Stomach (tissue), 9 donors: Measurements from ENCODE around the gene MUS81. TPM values are rescaled to one million over a fixed set of nuclear protein-coding genes. Genes with fewer than 3 reads are reported as not detected.
A peak's percentile ranks its signal among the peaks of the same experiment; 100 is the strongest.

Experiments
- DNase-seq, 2 donors: peaks; one replicate each; pipeline versions ENCODE4 v3.0.0 to v3.0.0-alpha.2; 2013 to 2019
- H3K27ac ChIP-seq, 5 donors: fragments of 200-600 bp in 4 of 5; sonication (generic) in 4 of 5; one replicate each; pipeline ENCODE4 v1.5.1; 2013 to 2019; ENCODE audit warnings: mild to moderate bottlenecking in 1 of 5, moderate library complexity in 1 of 5
- H3K27me3 ChIP-seq, 3 donors: fragments of 200-600 bp; sonication (generic); one replicate each; pipeline ENCODE4 v1.5.1; 2017 to 2019; ENCODE audit warnings: mixed run types in 1 of 3
- H3K36me3 ChIP-seq, 4 donors: fragments of 200-600 bp; sonication (generic); 1 replicate in 3 of 4; 2 replicates in 1 of 4; pipeline ENCODE4 v1.5.1; 2016 to 2019
- H3K4me1 ChIP-seq, 4 donors: fragments of 200-600 bp; sonication (generic); one replicate each; pipeline ENCODE4 v1.5.1; 2016 to 2019
- H3K4me3 ChIP-seq, 4 donors: fragments of 200-600 bp; sonication (generic) in 3 of 4; one replicate each; pipeline ENCODE4 v1.5.1; 2016 to 2019; ENCODE audit warnings: mild to moderate bottlenecking in 1 of 4
- H3K9me3 ChIP-seq, 4 donors: fragments of 200-600 bp; sonication (generic); one replicate each; pipeline ENCODE4 v1.5.1; 2016 to 2019
- EP300 ChIP-seq: sonication (generic); formaldehyde crosslinking; IDR thresholded peaks from one replicate; pipeline ENCODE4 v1.6.1; 2017; ENCODE audit warnings: antibody characterized with exemption
- POLR2A ChIP-seq, 4 donors: fragments of 450-650 bp; IDR thresholded peaks; one replicate each; pipeline ENCODE4 v1.6.1; 2016; ENCODE audit warnings: antibody characterized with exemption in 4 of 4, control low read depth in 2 of 4, mild to moderate bottlenecking in 1 of 4, moderate library complexity in 1 of 4
- POLR2AphosphoS5 ChIP-seq, 3 donors: sonication (generic); formaldehyde crosslinking; IDR thresholded peaks; one replicate each; pipeline ENCODE4 v1.6.1; 2016; ENCODE audit warnings: antibody characterized with exemption in 3 of 3
- whole genome bisulfite sequencing, 5 donors: extraction: QIAGEN DNeasy Blood & Tissue Kit in 3 of 5; methylation state at CpG; one replicate each; pipeline versions ENCODE4 v1.1.5 to v1.1.7; 2013 to 2018; 5-methylcytosine and 5-hydroxymethylcytosine counted together
- intact Hi-C: fragments of 100-400 bp; cut with DNase I; formaldehyde crosslinking; loops from one replicate; pipeline ENCODE4 v1.15.1; 2023; ENCODE audit warnings: low total_unique reads
- polyA plus RNA-seq, 3 donors: library from polyadenylated mRNA; stranded (reverse); fragments of 200-250 nt; gene quantifications; one replicate each; pipeline ENCODE4 v1.2.3, GENCODE V29; 2013
- total RNA-seq, 5 donors: library from RNA; depleted of rRNA; stranded (reverse); fragments of >200 nt; gene quantifications; one replicate each; pipeline versions ENCODE4 v1.1.0 to v1.2.3, GENCODE V29; 2014 to 2016
- TF ChIP-seq, protein P1 (sequence below), 7 experiments: fragments of 450-650 bp in 4 of 7; fragments of 200-600 bp in 3 of 7; sonication (generic) in 3 of 7; IDR thresholded peaks; one replicate each; pipeline ENCODE4 v1.5.1; 2016 to 2019; ENCODE audit warnings: antibody characterized with exemption in 7 of 7, control low read depth in 2 of 7, mild to moderate bottlenecking in 1 of 7
- donor health status: healthy with polysubstance abuse.
- donor health status: Bipolar disorder and iron deficiency.
- donor health status: healthy.

The MUS81 gene
- total and polyA plus RNA-seq, 8 donors: 26.4 to 162 (median 48.8) TPM

DNA sequence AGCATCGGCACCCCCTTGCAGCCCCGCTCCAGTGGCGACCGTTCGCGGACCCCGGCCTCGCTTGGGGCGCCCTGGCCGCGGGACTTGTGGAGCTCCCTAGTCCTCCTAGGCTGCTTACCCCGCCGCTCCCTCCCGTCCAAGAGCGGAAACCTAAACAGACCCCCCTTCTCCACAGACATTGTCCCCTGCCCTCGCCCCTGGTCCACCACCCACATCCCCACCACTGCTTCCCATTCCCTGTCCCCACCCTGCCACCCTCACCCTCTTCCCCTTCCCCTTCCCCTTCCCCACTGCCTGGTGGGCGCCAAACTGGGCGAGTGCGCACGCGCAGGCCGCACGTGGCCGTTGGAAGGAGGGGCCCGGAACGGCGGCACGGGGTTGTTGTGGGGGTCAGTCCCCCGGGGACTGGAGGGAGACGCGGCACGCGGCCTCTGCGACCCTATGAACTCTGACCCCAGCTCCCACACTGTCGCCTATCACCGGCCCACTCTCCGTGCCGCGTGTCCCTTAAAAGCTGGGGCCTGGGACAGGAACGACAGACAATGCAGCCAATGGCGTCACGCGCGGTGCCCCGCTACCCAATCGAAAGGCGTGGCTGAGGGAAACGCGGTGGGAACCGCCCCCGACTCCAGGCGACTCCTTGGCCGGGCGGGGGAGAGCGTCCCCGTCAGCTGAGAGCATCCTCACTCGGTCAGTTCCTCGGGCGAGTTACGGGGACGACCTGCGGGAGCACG lies 26.8 kb upstream of the MUS81 start, which contains the start of gene SNX32:
Gene SNX32 (plus strand): TSS at position 667 of the 734 bp plus-strand sequence. CDS start 103 bp downstream, outside the sequence.
- H3K27ac ChIP-seq: peak within 1 kb of the TSS in 4 of 5 donors; percentile 53 to 76 (median 60)
- peak; percentile 96 to 97 for DNase-seq
- no peaks in the 10 kb centered on the region for H3K9me3 ChIP-seq
- peak within 1 kb of the TSS; percentile 62 to 73 (median 64) for H3K4me3 ChIP-seq
- 0 to 5% (median 1%) methylated on average over 52 to 63 of the region's 63 CpGs for WGBS, 5 donors
- peaks cover 16 to 20% (median 19%) of the 10 kb centered on the region in 4 donors for H3K4me1 ChIP-seq
- peak in 1 of 3 donors; percentile 73 for TF ChIP-seq POLR2AphosphoS5 (IDR thresholded peaks at IDR 0.05)
- TF ChIP-seq POLR2A (IDR thresholded peaks at IDR 0.05): no peak
- intact Hi-C loops: no loop called here
- H3K27me3 ChIP-seq: no peaks in the 10 kb centered on the region
- no peaks in the 10 kb centered on the region for H3K36me3 ChIP-seq

- TF ChIP-seq POLR2AphosphoS5 (IDR thresholded peaks at IDR 0.05) (no peak), POLR2A (IDR thresholded peaks at IDR 0.05) (no peak), EP300 (no peak)
- TF ChIP-seq, protein P1, sequence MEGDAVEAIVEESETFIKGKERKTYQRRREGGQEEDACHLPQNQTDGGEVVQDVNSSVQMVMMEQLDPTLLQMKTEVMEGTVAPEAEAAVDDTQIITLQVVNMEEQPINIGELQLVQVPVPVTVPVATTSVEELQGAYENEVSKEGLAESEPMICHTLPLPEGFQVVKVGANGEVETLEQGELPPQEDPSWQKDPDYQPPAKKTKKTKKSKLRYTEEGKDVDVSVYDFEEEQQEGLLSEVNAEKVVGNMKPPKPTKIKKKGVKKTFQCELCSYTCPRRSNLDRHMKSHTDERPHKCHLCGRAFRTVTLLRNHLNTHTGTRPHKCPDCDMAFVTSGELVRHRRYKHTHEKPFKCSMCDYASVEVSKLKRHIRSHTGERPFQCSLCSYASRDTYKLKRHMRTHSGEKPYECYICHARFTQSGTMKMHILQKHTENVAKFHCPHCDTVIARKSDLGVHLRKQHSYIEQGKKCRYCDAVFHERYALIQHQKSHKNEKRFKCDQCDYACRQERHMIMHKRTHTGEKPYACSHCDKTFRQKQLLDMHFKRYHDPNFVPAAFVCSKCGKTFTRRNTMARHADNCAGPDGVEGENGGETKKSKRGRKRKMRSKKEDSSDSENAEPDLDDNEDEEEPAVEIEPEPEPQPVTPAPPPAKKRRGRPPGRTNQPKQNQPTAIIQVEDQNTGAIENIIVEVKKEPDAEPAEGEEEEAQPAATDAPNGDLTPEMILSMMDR (IDR thresholded peaks at IDR 0.05): no peak
- H3K4me3 ChIP-seq: peak overlapping the region; percentile 62 to 73 (median 64)
- WGBS, 5 donors: 40 to 71% (median 54%) methylated on average over 6 of the region's 6 CpGs
- H3K27me3 ChIP-seq: no peaks in the 10 kb centered on the region
- no peak for DNase-seq
- H3K4me1 ChIP-seq: peaks cover 16 to 20% (median 19%) of the 10 kb centered on the region in 4 donors
- no peaks in the 10 kb centered on the region for H3K9me3 ChIP-seq
- peak overlapping the region in 1 of 5 donors; percentile 76 for H3K27ac ChIP-seq
- H3K36me3 ChIP-seq: no peaks in the 10 kb centered on the region
- intact Hi-C loops: no loop called here
Observed at GRCh38 chr11:65834202-65834601, 26.0 kb upstream of the MUS81 start.

- H3K36me3 ChIP-seq: no peaks in the 10 kb centered on the region
- H3K27me3 ChIP-seq: no peaks in the 10 kb centered on the region
- 68 to 89% (median 81%) methylated on average over 3 to 4 of the region's 4 CpGs for WGBS, 5 donors
- no peaks in the 10 kb centered on the region for H3K9me3 ChIP-seq
- H3K4me3 ChIP-seq: no peak overlapping the region
- peaks cover 6 to 12% (median 8%) of the 10 kb centered on the region in 4 donors for H3K4me1 ChIP-seq
- H3K27ac ChIP-seq: no peak overlapping the region
- intact Hi-C loops: no loop called here
- TF ChIP-seq EP300 (no peak), POLR2AphosphoS5 (IDR thresholded peaks at IDR 0.05) (no peak), POLR2A (IDR thresholded peaks at IDR 0.05) (no peak)
- TF ChIP-seq, protein P1 (IDR thresholded peaks at IDR 0.05): no peak
- no peak for DNase-seq
Observed at GRCh38 chr11:65842144-65842543, 18.1 kb upstream of the MUS81 start.

DNA sequence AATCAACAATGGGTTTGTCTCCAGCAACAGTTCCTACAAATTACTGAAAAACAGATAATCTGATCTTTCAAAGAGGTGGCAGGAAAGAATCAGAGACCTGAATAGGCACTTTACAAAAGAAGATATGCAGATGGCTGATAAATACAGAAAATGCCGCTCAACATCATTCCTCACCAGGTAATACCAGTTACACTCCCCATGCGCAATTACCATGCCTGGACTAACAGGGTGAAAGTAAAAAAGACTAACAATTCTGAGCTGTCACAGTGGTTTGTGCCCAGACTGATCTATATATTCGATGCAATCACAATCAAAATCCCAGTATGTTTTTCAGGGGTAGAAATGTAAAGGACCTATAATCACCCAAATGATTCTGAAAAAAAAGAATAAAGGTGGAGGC lies 16.4 kb upstream of the MUS81 start:
- Histone ChIP-seq H3K27ac (peak overlapping the region in 2 of 5 donors; percentile 13 to 49), H3K4me3 (no peak overlapping the region), H3K4me1 (peaks cover 6 to 12% (median 8%) of the 10 kb centered on the region in 4 donors), H3K36me3 (no peaks in the 10 kb centered on the region), H3K27me3 (no peaks in the 10 kb centered on the region), H3K9me3 (no peaks in the 10 kb centered on the region)
- DNase-seq: peak in 1 of 2 donors; percentile 30
- intact Hi-C loops: no loop called here
- TF ChIP-seq POLR2A (IDR thresholded peaks at IDR 0.05) (no peak), EP300 (no peak), POLR2AphosphoS5 (IDR thresholded peaks at IDR 0.05) (no peak)
- TF ChIP-seq, protein P1 (IDR thresholded peaks at IDR 0.05): no peak
- WGBS, 5 donors: 36 to 67% (median 49%) methylated on average over 3 of the region's 3 CpGs
